ENCODE results near the gene PERP.

PERP gene

GRCh38 chr6:138089325-138089724 lies 17.9 kb downstream of the PERP start:
- TF ChIP-seq SIN3A (IDR thresholded peaks at IDR 0.05; ENCODE audit: borderline replicate concordance, insufficient read depth, low read length), result no peak
- TF ChIP-seq FOXP2 (optimal IDR thresholded peaks at IDR 0.05; ENCODE audit: borderline replicate concordance, extremely low read depth, extremely low read length, insufficient read depth), result no peak
- TF ChIP-seq REST (IDR thresholded peaks at IDR 0.05; ENCODE audit: insufficient read depth in 1 of 2, low read depth in 2 of 2, low read length in 2 of 2), result no peak
- TF ChIP-seq POLR2AphosphoS5 (IDR thresholded peaks at IDR 0.05; ENCODE audit: low read depth, low read length), result no peak
- no peak for TF ChIP-seq TAF1 (IDR thresholded peaks at IDR 0.05; ENCODE audit: borderline replicate concordance, insufficient read depth, low read length)

GRCh38 chr6:138088326-138088762 lies 18.9 kb downstream of the PERP start:
- no peak for TF ChIP-seq SIN3A (IDR thresholded peaks at IDR 0.05; ENCODE audit: borderline replicate concordance, insufficient read depth, low read length)
- TF ChIP-seq REST (IDR thresholded peaks at IDR 0.05; ENCODE audit: insufficient read depth in 1 of 2, low read depth in 2 of 2, low read length in 2 of 2), result no peak

- TF ChIP-seq TAF1 (IDR thresholded peaks at IDR 0.05; ENCODE audit: borderline replicate concordance, insufficient read depth, low read length), result no peak
- no peak for TF ChIP-seq SIN3A (IDR thresholded peaks at IDR 0.05; ENCODE audit: borderline replicate concordance, insufficient read depth, low read length)
- TF ChIP-seq FOXP2 (optimal IDR thresholded peaks at IDR 0.05; ENCODE audit: borderline replicate concordance, extremely low read depth, extremely low read length, insufficient read depth), result no peak
- no peak for TF ChIP-seq POLR2AphosphoS5 (IDR thresholded peaks at IDR 0.05; ENCODE audit: low read depth, low read length)
- TF ChIP-seq REST (IDR thresholded peaks at IDR 0.05; ENCODE audit: insufficient read depth in 1 of 2, low read depth in 2 of 2, low read length in 2 of 2), result no peak
These were observed 19.5 kb downstream of the PERP start for GRCh38 chr6:138087593-138088325.

- TF ChIP-seq POLR2AphosphoS5 (IDR thresholded peaks at IDR 0.05; ENCODE audit: low read depth, low read length) (no peak), SIN3A (IDR thresholded peaks at IDR 0.05; ENCODE audit: borderline replicate concordance, insufficient read depth, low read length) (no peak), TAF1 (IDR thresholded peaks at IDR 0.05; ENCODE audit: borderline replicate concordance, insufficient read depth, low read length) (no peak), REST (IDR thresholded peaks at IDR 0.05; ENCODE audit: insufficient read depth in 1 of 2, low read depth in 2 of 2, low read length in 2 of 2) (no peak), FOXP2 (optimal IDR thresholded peaks at IDR 0.05; ENCODE audit: borderline replicate concordance, extremely low read depth, extremely low read length, insufficient read depth) (no peak)
These were observed 20.5 kb downstream of the PERP start for GRCh38 chr6:138086573-138087196.
